ENCODE data around the gene C2CD4A.
A peak's percentile ranks its signal among the peaks of the same experiment; 100 is the strongest.

- TF ChIP-seq CTCF (IDR thresholded peaks at IDR 0.05) (peak; percentile 56), ZFX (IDR thresholded peaks at IDR 0.05; ENCODE audit: borderline replicate concordance) (no peak)
Measured at GRCh38 chr15:62066663-62067447, at the start of gene C2CD4A.
